Muscle of back (tissue), 11 donors: Measurements from ENCODE around the gene FBXL17. TPM values are rescaled to one million over a fixed set of nuclear protein-coding genes. Genes with fewer than 3 reads are reported as not detected.

Experiments
- DNase-seq, 3 donors: peaks; one replicate each; pipeline versions ENCODE4 v3.0.0 to v3.0.0-alpha.2; 2013
- polyA plus RNA-seq, 10 donors: library from polyadenylated mRNA; unstranded; fragments of 120-200 nt; gene quantifications; one replicate each; pipeline ENCODE4 v1.2.1, GENCODE V29; 2013; ENCODE audit not compliant: insufficient read length in 10 of 10

FBXL17 gene
- polyA plus RNA-seq, 10 donors = 18.6 to 25.6 (median 21.0) TPM

GRCh38 chr5:107864793-107865192, 517.1 kb downstream of the FBXL17 start:
- peak; percentile 34 to 62 (median 44) for DNase-seq

GRCh38 chr5:107863125-107863524, 518.8 kb downstream of the FBXL17 start:
- no peak for DNase-seq

- DNase-seq = no peak
These were observed 520.3 kb downstream of the FBXL17 start for GRCh38 chr5:107861565-107861964.

- no peak for DNase-seq
These were observed 521.9 kb downstream of the FBXL17 start for GRCh38 chr5:107860044-107860443.

- DNase-seq = no peak
These were observed 523.1 kb downstream of the FBXL17 start for GRCh38 chr5:107858788-107859187.

GRCh38 chr5:107858324-107858723, 523.6 kb downstream of the FBXL17 start:
- no peak for DNase-seq

- no peak for DNase-seq
These were observed 524.1 kb downstream of the FBXL17 start for GRCh38 chr5:107857785-107858184.

GRCh38 chr5:107855171-107855570, 526.7 kb downstream of the FBXL17 start:
- no peak for DNase-seq

- DNase-seq = no peak
These were observed 528.2 kb downstream of the FBXL17 start for GRCh38 chr5:107853696-107854095.

GRCh38 chr5:107853031-107853430, 528.9 kb downstream of the FBXL17 start:
- no peak for DNase-seq

GRCh38 chr5:107849118-107849517, 532.8 kb downstream of the FBXL17 start:
- DNase-seq = no peak

- DNase-seq = no peak
These were observed 541.3 kb downstream of the FBXL17 start for GRCh38 chr5:107840592-107840991.

- DNase-seq = no peak
These were observed 541.7 kb downstream of the FBXL17 start for GRCh38 chr5:107840161-107840560.

- no peak for DNase-seq
These were observed 546.8 kb downstream of the FBXL17 start for GRCh38 chr5:107835096-107835495.

- no peak for DNase-seq
These were observed 549.2 kb downstream of the FBXL17 start for GRCh38 chr5:107832746-107833145.

- DNase-seq = peak in 2 of 3 donors; percentile 26 to 40
These were observed 550.1 kb downstream of the FBXL17 start for GRCh38 chr5:107831612-107832395.

GRCh38 chr5:107830750-107831149, 551.1 kb downstream of the FBXL17 start:
- DNase-seq = no peak

GRCh38 chr5:107826311-107827000, 555.4 kb downstream of the FBXL17 start:
- no peak for DNase-seq

- DNase-seq = peak in 1 of 3 donors; percentile 18
These were observed 557.1 kb downstream of the FBXL17 start for GRCh38 chr5:107824821-107825220.

- DNase-seq = no peak
These were observed 560.6 kb downstream of the FBXL17 start for GRCh38 chr5:107821288-107821687.

GRCh38 chr5:107820429-107820828, 561.5 kb downstream of the FBXL17 start:
- peak in 1 of 3 donors; percentile 27 for DNase-seq

GRCh38 chr5:107817951-107818350, 563.9 kb downstream of the FBXL17 start:
- DNase-seq = no peak

GRCh38 chr5:107817436-107817835, 564.5 kb downstream of the FBXL17 start:
- DNase-seq = no peak
